Testis (tissue), 2 donors: ENCODE measurements around the gene LEMD3.

Source experiments
- CTCF ChIP-seq, 3 experiments: fragments of 450-650 bp in 2 of 3; fragments of 200-600 bp in 1 of 3; sonication (generic) in 1 of 3; IDR thresholded peaks; one replicate each; pipeline ENCODE4 v1.5.1; 2016 to 2019; ENCODE audit warnings: antibody characterized with exemption in 3 of 3, mild to moderate bottlenecking in 2 of 3, moderate library complexity in 1 of 3
- POLR2A ChIP-seq: fragments of 450-650 bp; IDR thresholded peaks from one replicate; pipeline ENCODE4 v1.6.1; 2017; ENCODE audit warnings: antibody characterized with exemption, mild to moderate bottlenecking, moderate library complexity

GRCh38 chr12:65217086-65217485 lies 47.7 kb downstream of the LEMD3 start:
- TF ChIP-seq CTCF (IDR thresholded peaks at IDR 0.05) (no peak), POLR2A (no peak)
